GM21529 (cell line): ENCODE data around the gene SF3B6.

ENCODE experiments used
- ATAC-seq: cut with Tn5 transposase; IDR thresholded peaks from one replicate; pipeline ENCODE4 v1.9.1; 2021; ENCODE audit not compliant: unreplicated experiment

The SF3B6 gene

DNA sequence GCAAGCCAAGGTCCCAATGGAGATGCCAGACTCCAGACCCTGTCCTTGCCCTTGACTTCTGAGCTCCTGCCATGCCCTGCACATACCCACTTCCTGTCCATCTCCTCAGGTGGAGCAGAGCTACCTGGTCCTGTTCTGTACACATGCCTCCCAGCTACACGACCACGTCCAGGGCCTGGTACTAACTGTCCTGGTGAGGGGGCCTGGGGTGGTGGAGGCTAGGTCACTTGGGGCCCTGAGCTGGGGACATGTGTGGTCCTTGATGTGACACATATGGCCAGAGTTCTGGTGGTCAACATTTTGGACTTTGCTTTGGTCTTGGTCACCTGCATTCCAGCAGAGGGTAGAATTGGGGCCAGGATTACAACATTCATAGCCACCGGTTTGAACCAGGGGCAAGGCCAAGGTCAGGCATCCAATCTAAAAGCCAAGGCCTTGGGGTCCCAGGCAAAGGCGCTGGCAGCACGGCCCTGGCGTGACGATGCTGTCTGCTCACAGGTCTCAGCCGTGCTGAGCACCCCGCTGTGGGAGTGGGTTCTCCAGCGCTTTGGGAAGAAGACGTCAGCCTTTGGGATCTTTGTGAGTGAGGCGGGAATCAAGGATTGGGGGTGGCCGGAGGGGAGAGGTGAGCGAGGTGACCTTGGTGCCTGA is 53.7 kb downstream of the SF3B6 start:
- ATAC-seq = no peak

DNA sequence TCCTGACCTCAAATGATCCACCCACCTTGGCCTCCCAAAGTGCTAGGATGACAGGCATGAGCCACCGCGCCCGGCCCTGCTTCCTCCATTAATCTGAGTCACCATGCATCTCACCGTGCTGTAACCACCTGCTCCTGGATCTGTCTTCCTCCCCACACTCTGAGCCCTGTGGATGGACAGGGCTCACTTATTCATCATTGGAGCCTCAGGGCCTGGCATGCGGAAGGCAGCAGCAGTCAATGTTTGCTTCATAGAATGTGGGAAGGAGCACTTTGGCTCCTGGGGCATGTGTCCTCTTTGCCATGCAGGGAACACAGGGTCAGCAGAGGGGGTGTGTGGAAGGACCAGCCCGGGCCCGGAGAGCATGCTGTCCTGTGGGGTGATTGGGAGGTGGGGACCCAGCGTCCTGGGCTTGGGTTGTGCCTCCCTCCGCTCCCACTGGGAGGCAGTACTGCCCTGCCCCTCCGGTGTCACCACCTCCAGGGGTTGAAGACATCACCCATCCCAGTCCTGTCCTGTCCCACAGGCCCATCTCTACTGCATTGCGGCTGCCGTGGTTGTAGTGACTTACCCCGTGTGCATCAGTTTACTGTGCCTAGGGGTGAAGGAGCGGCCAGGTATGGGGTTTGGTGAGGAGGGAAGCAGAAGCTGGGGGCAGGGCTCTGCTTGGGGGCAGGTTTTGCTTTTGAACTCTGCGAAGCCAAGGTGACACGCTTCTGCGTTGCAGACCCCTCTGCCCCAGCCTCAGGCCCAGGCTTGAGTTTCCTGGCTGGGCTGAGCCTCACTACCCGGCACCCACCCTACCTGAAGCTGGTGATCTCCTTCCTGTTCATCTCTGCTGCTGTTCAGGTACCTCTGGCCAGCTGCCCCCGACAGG is 54.8 kb downstream of the SF3B6 start:
- ATAC-seq = no peak

DNA sequence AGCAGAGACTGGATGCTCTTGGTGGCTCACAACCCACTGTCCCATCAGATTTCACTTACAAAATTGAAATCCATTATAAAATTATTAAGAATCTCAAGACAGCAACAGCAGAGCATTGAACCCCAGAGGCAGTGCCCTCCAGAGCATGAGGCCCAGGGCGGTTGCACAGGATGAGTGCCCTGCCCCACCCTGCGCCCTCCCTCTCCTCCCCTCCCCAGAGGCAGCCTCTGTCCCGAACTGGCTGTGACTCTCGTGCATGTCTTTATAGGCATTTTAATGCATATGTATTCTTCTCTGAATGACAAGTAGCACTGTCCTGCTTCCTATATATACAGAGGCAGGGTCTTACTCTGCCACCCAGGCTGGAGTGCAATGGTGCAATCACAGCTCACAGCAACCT is 55.9 kb downstream of the SF3B6 start:
- ATAC-seq = no peak

DNA sequence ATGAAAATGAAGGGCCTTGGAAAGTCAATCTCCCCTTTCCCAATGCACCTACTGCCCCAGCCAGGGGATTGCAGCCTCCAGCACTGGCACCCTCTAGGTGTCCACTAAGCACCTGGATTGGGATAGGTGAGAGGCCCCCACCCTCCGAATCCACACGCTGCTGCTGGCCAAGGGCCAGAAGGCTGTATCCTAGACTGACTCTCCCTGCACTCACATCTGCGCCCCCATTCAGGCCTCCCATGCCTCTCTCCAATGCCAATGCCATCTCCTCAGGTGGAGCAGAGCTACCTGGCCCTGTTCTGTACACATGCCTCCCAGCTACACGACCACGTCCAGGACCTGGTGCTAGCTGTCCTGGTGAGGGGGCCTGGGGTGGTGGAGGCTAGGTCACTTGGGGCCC is 56.4 kb downstream of the SF3B6 start:
- no peak for ATAC-seq

DNA sequence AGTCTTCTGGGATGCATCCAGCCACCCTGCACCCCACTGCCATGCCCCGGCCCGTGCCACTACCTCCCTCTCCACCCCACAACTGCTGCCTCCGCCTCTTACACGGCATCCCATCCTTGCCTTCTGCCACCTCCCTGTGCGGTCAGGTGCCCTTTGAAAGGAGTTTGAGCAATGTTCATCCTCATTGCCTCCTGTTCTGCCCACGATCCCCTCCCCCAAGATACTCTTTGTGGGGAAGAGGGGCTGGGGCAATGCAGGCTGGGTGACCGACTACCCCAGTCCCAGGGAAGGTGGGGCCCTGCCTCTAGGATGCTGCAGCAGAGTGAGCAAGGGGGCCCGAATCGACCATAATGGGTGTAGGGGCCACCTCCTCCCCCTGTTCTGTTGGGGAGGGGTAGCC is 57.9 kb downstream of the SF3B6 start:
- no peak for ATAC-seq

DNA sequence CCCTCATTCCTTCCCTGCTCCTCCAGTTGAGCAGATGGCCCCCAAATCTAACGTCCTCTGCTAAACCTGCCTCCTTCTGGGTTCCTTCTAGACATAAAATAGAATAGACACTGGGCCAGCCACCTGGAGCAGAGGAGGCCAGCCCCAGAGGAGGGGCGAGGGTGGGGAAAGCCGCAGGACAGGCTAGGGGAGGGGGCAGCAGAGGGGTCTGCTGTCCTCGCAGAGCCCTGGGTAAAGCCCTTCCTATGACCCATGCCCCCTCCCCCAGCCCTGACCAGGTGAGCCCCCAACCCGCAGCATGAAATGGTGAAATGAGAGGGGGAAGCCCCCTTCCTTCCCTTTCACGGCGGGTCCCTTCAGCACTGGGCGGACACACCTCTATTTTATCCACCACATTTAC is 58.4 kb downstream of the SF3B6 start:
- no peak for ATAC-seq
